Prostate gland (tissue), 2 donors: ENCODE results near the gene ITIH3. TPM values are rescaled to one million over a fixed set of nuclear protein-coding genes. Genes with fewer than 3 reads are reported as not detected.

Source experiments
- DNase-seq: peaks from one replicate; pipeline ENCODE4 v3.0.0-alpha.2; 2019; ENCODE audit warnings: low spot score
- H3K27ac ChIP-seq, 2 donors: fragments of 200-600 bp; sonication (generic); 2 replicates each; pipeline ENCODE4 v1.5.1; 2017 to 2019
- H3K27me3 ChIP-seq: fragments of 200-600 bp; sonication (generic); replicated peaks from 2 replicates; pipeline ENCODE4 v1.5.1; 2019; ENCODE audit not compliant: insufficient read depth
- H3K36me3 ChIP-seq, 2 donors: fragments of 200-600 bp; sonication (generic); 1 replicate in 1 of 2; 2 replicates in 1 of 2; pipeline versions ENCODE4 v1.5.1 to v1.8.1; 2017 to 2019
- H3K4me1 ChIP-seq: fragments of 200-600 bp; sonication (generic); replicated peaks from 2 replicates; pipeline ENCODE4 v1.5.1; 2019
- H3K4me3 ChIP-seq, 2 donors: fragments of 200-600 bp; sonication (generic); 2 replicates each; pipeline ENCODE4 v1.5.1; 2017 to 2019
- H3K9me3 ChIP-seq: fragments of 200-600 bp; sonication (generic); 2 replicates; pipeline ENCODE4 v1.5.1; 2017
- CTCF ChIP-seq, 4 experiments: fragments of 200-600 bp in 2 of 4; fragments of 450-650 bp in 2 of 4; sonication (generic) in 2 of 4; IDR thresholded peaks; 1 replicate in 3 of 4; 2 replicates in 1 of 4; pipeline ENCODE4 v1.5.1; 2016 to 2019; ENCODE audit warnings: antibody characterized with exemption in 4 of 4, mild to moderate bottlenecking in 2 of 4, moderate library complexity in 2 of 4
- POLR2A ChIP-seq: fragments of 450-650 bp; IDR thresholded peaks from one replicate; pipeline ENCODE4 v1.6.1; 2016; ENCODE audit warnings: antibody characterized with exemption, mild to moderate bottlenecking
- POLR2AphosphoS5 ChIP-seq: sonication (generic); formaldehyde crosslinking; IDR thresholded peaks from one replicate; pipeline ENCODE4 v1.6.1; 2017; ENCODE audit warnings: antibody characterized with exemption
- WGBS: methylation state at CpG from one replicate; pipeline ENCODE4 v1.1.5; 2018; 5-methylcytosine and 5-hydroxymethylcytosine counted together
- intact Hi-C: fragments of 100-400 bp; cut with DNase I; formaldehyde crosslinking; loops from one replicate; pipeline ENCODE4 v1.14.2; 2022
- total RNA-seq, 2 donors: library from RNA; depleted of rRNA; stranded (reverse); fragments of >200 nt; gene quantifications; one replicate each; pipeline ENCODE4 v1.1.0, GENCODE V29; 2016

Gene ITIH3
- total RNA-seq, 2 donors from 2014 or later, result 0.46 to 9.6 TPM

GRCh38 chr3:52844290-52844975 lies 49.8 kb downstream of the ITIH3 start:
- no peaks in the 10 kb centered on the region for H3K4me1 ChIP-seq
- intact Hi-C loops, result loop anchor here (10.0 kb wide), 1 partner anchor 230 kb away; no protein-coding TSS in a partner anchor
- TF ChIP-seq CTCF (IDR thresholded peaks at IDR 0.05), result no peak
- no peak for TF ChIP-seq POLR2AphosphoS5
- TF ChIP-seq POLR2A, result no peak
- H3K27me3 ChIP-seq, result no peaks in the 10 kb centered on the region
- no peak overlapping the region for H3K4me3 ChIP-seq
- no peak for DNase-seq
- no peaks in the 10 kb centered on the region for H3K9me3 ChIP-seq
- H3K36me3 ChIP-seq, result no peaks in the 10 kb centered on the region
- H3K27ac ChIP-seq, result peak overlapping the region; percentile 57 to 62
- 81% methylated on average over 18 of the region's 18 CpGs for WGBS

GRCh38 chr3:52845157-52845556 lies 50.6 kb downstream of the ITIH3 start:
- intact Hi-C loops, result loop anchor here (5.0 to 10.0 kb wide), 2 partner anchors 52 to 230 kb away; partner anchors contain the start of gene STIMATE
- WGBS, result 15% methylated on average over 6 of the region's 6 CpGs
- TF ChIP-seq POLR2A, result no peak
- peak; percentile 59 for TF ChIP-seq POLR2AphosphoS5
- H3K27me3 ChIP-seq, result no peaks in the 10 kb centered on the region
- peak overlapping the region; percentile 57 to 66 for H3K27ac ChIP-seq
- peak; percentile 16 for DNase-seq
- H3K36me3 ChIP-seq, result no peaks in the 10 kb centered on the region
- H3K4me1 ChIP-seq, result no peaks in the 10 kb centered on the region
- H3K4me3 ChIP-seq, result no peak overlapping the region
- H3K9me3 ChIP-seq, result no peaks in the 10 kb centered on the region

GRCh38 chr3:52845691-52846431 lies 51.3 kb downstream of the ITIH3 start:
- intact Hi-C loops, result loop anchor here (5.0 to 10.0 kb wide), 2 partner anchors 51 to 229 kb away; partner anchors contain the start of gene STIMATE
- H3K36me3 ChIP-seq, result no peaks in the 10 kb centered on the region
- TF ChIP-seq POLR2AphosphoS5, result no peak

GRCh38 chr3:52846432-52846965 lies 51.9 kb downstream of the ITIH3 start:
- Histone ChIP-seq H3K27me3 (no peaks in the 10 kb centered on the region), H3K36me3 (no peaks in the 10 kb centered on the region), H3K9me3 (no peaks in the 10 kb centered on the region), H3K27ac (no peak overlapping the region), H3K4me3 (no peak overlapping the region), H3K4me1 (no peaks in the 10 kb centered on the region)
- intact Hi-C loops, result loop anchor here (5.0 to 10.0 kb wide), 2 partner anchors 51 to 228 kb away; partner anchors contain the start of gene STIMATE
- DNase-seq, result no peak
- 81% methylated on average over 15 of the region's 15 CpGs for WGBS
- TF ChIP-seq POLR2AphosphoS5, result no peak
- TF ChIP-seq POLR2A, result no peak
- TF ChIP-seq CTCF (IDR thresholded peaks at IDR 0.05), result no peak

More at GRCh38 chr3:52845691-52846431, 51.3 kb downstream of the ITIH3 start:
- Histone ChIP-seq H3K4me3 (no peak overlapping the region), H3K27ac (peak overlapping the region; percentile 57 to 66), H3K27me3 (no peaks in the 10 kb centered on the region), H3K9me3 (no peaks in the 10 kb centered on the region), H3K4me1 (no peaks in the 10 kb centered on the region)
- 71% methylated on average over 7 of the region's 7 CpGs for WGBS
- no peak for DNase-seq

GRCh38 chr3:52847241-52847640 lies 52.6 kb downstream of the ITIH3 start:
- Histone ChIP-seq H3K9me3 (no peaks in the 10 kb centered on the region), H3K36me3 (no peaks in the 10 kb centered on the region), H3K27ac (no peak overlapping the region), H3K4me1 (no peaks in the 10 kb centered on the region), H3K4me3 (no peak overlapping the region), H3K27me3 (no peaks in the 10 kb centered on the region)
- intact Hi-C loops, result loop anchor here (5.0 to 10.0 kb wide), 2 partner anchors 50 to 228 kb away; partner anchors contain the start of gene STIMATE
- TF ChIP-seq POLR2A (no peak), CTCF (IDR thresholded peaks at IDR 0.05) (no peak), POLR2AphosphoS5 (no peak)
- DNase-seq, result no peak
- 87% methylated on average over 6 of the region's 6 CpGs for WGBS
